ENCODE results near the gene ATP6V0C. TPM values are rescaled to one million over a fixed set of nuclear protein-coding genes. Genes with fewer than 3 reads are reported as not detected.

The ATP6V0C gene
- total and polyA plus RNA-seq, 2 of the 13 experiments (the other 11 are each of a cell fraction or from before 2014, with no cell fraction given): 10.4 to 20.1 TPM

DNA sequence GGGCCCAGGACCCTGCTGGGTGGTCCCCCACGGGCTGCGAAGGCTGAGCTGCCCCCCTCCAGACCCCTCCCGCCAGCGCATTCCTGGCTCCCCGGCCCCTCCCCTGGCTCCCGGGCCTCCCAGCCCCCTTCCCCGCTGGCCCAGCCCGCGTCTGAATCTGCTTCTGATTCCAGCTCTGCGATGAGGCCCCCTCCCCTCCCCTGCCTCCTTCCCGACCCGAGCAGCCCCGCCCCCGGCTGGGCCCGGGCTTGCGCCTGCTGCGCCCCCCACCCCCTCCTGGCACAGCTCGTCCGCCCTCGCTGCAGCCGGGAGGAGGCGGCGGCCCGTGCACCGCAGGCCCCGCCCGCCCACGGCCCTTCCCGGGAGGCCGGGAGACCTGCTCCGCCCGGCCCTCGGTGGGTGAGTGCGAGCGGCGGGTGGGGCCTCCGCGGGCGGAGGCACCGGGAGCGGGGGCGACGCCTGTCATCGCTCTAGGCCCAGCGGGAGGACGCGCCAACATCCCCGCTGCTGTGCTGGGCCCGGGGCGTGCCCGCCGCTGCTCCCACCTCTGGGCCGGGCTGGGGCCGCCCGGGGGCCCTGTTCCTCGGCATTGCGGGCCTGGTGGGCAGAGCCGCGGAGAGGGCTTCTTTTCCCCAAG, 42.6 kb upstream of the ATP6V0C start, which contains the start of gene NTN3 (continued):
- TF ChIP-seq LCORL (IDR thresholded peaks at IDR 0.05): no peak
- TF ChIP-seq LCORL (CRISPR knock-in tag; IDR thresholded peaks at IDR 0.05): no peak
- TF ChIP-seq SRSF1 (optimal IDR thresholded peaks at IDR 0.05; ENCODE audit: low read depth, low read length): peak; percentile 1
- 0 out of 2 replicates have a peak, but pooled peaks have one; percentile 24 for TF ChIP-seq RAD21 (CRISPR knock-in tag; IDR thresholded peaks at IDR 0.05)
- 0 out of 2 replicates have a peak, but pooled peaks have one; percentile 5 for TF ChIP-seq ZSCAN22 (CRISPR knock-in tag; IDR thresholded peaks at IDR 0.05)
- TF ChIP-seq IKZF4 (CRISPR knock-in tag; IDR thresholded peaks at IDR 0.05; ENCODE audit: borderline replicate concordance, low read depth, not compliant biosample characterization): peak; percentile 8
- TF ChIP-seq IKZF1 (IDR thresholded peaks at IDR 0.05): no peak
- no peak for TF ChIP-seq ZNF232 (CRISPR knock-in tag; IDR thresholded peaks at IDR 0.05; ENCODE audit: borderline replicate concordance)
- no peak for TF ChIP-seq SPEN (CRISPR knock-in tag; IDR thresholded peaks at IDR 0.05; ENCODE audit: low read depth)
- no peak for TF ChIP-seq NCOR1 (IDR thresholded peaks at IDR 0.05; ENCODE audit: borderline replicate concordance, low read length)
- no peak for TF ChIP-seq MAZ (IDR thresholded peaks at IDR 0.05; ENCODE audit: borderline replicate concordance, low read depth, low read length)
- peak; percentile 53 for TF ChIP-seq MAZ (CRISPR knock-in tag; IDR thresholded peaks at IDR 0.05; ENCODE audit: low read depth)
- no peak for TF ChIP-seq ZNF264 (CRISPR knock-in tag; IDR thresholded peaks at IDR 0.05)
- TF ChIP-seq CEBPB (IDR thresholded peaks at IDR 0.05; ENCODE audit: borderline replicate concordance, low read depth, low read length): no peak
- no peak for TF ChIP-seq ZNF335 (CRISPR knock-in tag; IDR thresholded peaks at IDR 0.05)
- TF ChIP-seq TIGD3 (CRISPR knock-in tag; IDR thresholded peaks at IDR 0.05; ENCODE audit: borderline replicate concordance): no peak
